ENCODE measurements around the gene SSTR5. TPM values are rescaled to one million over a fixed set of nuclear protein-coding genes. Genes with fewer than 3 reads are reported as not detected.

SSTR5 gene
- total and polyA plus RNA-seq, 11 donors: 0.22 to 20.1 (median 3.6) TPM

GRCh38 chr16:1099189-1100083 lies 26.9 kb downstream of the SSTR5 start:
- no peak for TF ChIP-seq CTCF (IDR thresholded peaks at IDR 0.05)
- ATAC-seq (no peak), DNase-seq (no peak)
- H3K27ac ChIP-seq: peak overlapping the region in 8 of 12 donors; percentile 78 to 93 (median 87)
- no peaks in the 10 kb centered on the region for H3K9me3 ChIP-seq
- H3K4me3 ChIP-seq: no peak overlapping the region
- 46 to 59% (median 49%) methylated on average over 18 to 35 of the region's 35 CpGs for WGBS, 4 donors
- peaks cover 0 to 40% (median 19%) of the 10 kb centered on the region in 12 donors for H3K4me1 ChIP-seq
- H3K27me3 ChIP-seq: peaks cover 8 to 47% (median 15%) of the 10 kb centered on the region in 9 donors
- H3K36me3 ChIP-seq: no peaks in the 10 kb centered on the region
- intact Hi-C loops (cut with DNase I): loop anchor here in 4 of 10 donors (2.0 to 10.0 kb wide), 5 partner anchors 21 to 287 kb away; no protein-coding TSS in a partner anchor

GRCh38 chr16:1100084-1100800 lies 27.7 kb downstream of the SSTR5 start:
- Histone ChIP-seq H3K4me3 (no peak overlapping the region), H3K27me3 (peaks cover 8 to 54% (median 15%) of the 10 kb centered on the region in 9 donors), H3K36me3 (no peaks in the 10 kb centered on the region), H3K4me1 (peaks cover 0 to 40% (median 19%) of the 10 kb centered on the region in 12 donors), H3K9me3 (no peaks in the 10 kb centered on the region), H3K27ac (no peak overlapping the region)
- TF ChIP-seq POLR2A (IDR thresholded peaks at IDR 0.05) (no peak), CTCF (IDR thresholded peaks at IDR 0.05) (no peak)
- ATAC-seq (no peak), DNase-seq (no peak)
- intact Hi-C loops (cut with DNase I): loop anchor here in 1 of 10 donors (2.0 kb wide), 2 partner anchors 21 to 43 kb away; no protein-coding TSS in a partner anchor
- WGBS, 4 donors: 62 to 70% (median 64%) methylated on average over 18 to 21 of the region's 21 CpGs

- peaks cover 0 to 39% (median 19%) of the 10 kb centered on the region in 12 donors for H3K4me1 ChIP-seq
- H3K36me3 ChIP-seq: no peaks in the 10 kb centered on the region
- TF ChIP-seq POLR2A (IDR thresholded peaks at IDR 0.05) (no peak), CTCF (IDR thresholded peaks at IDR 0.05) (no peak)
Measured at GRCh38 chr16:1101133-1101532, 28.6 kb downstream of the SSTR5 start.

More at GRCh38 chr16:1101133-1101532, 28.6 kb downstream of the SSTR5 start:
- WGBS, 4 donors: 65 to 74% (median 67%) methylated on average over 16 to 25 of the region's 25 CpGs
- H3K9me3 ChIP-seq: no peaks in the 10 kb centered on the region
- peaks cover 8 to 61% (median 16%) of the 10 kb centered on the region in 9 donors for H3K27me3 ChIP-seq
- intact Hi-C loops (cut with DNase I): loop anchor here in 1 of 10 donors (2.0 kb wide), 2 partner anchors 22 to 44 kb away; no protein-coding TSS in a partner anchor
- DNase-seq (no peak), ATAC-seq (no peak)
- H3K27ac ChIP-seq: no peak overlapping the region
- no peak overlapping the region for H3K4me3 ChIP-seq

Data from heart left ventricle (tissue), 16 donors.